Hematopoietic multipotent progenitor cell (in vitro differentiated cells): ENCODE data around the gene POLR3A. TPM values are rescaled to one million over a fixed set of nuclear protein-coding genes. Genes with fewer than 3 reads are reported as not detected.

Experiments
- DNase-seq, 3 donors: peaks; one replicate each; pipeline ENCODE4 v3.0.0-alpha.2; 2011 to 2015; ENCODE audit warnings: low read depth in 2 of 3, low spot score in 2 of 3
- small RNA-seq: library from RNA; depleted of rRNA; stranded (forward); fragments of <200 nt; gene quantifications from one replicate; pipeline ENCODE3, GENCODE V24; 2012
- total RNA-seq: library from RNA; depleted of rRNA; stranded (reverse); fragments of >200 nt; gene quantifications from one replicate; pipeline ENCODE4 v1.2.3, GENCODE V29; 2012

POLR3A gene
- total RNA-seq, 1 donor: 9.7 TPM

GRCh38 chr10:77922055-77922454, 107.3 kb downstream of the POLR3A start:
- DNase-seq: no peak

- no peak for DNase-seq
Observed at GRCh38 chr10:77921395-77921794, 107.9 kb downstream of the POLR3A start.

- DNase-seq: no peak
Observed at GRCh38 chr10:77920495-77920894, 108.8 kb downstream of the POLR3A start.

GRCh38 chr10:77919713-77920108, 109.6 kb downstream of the POLR3A start:
- no peak for DNase-seq

Small RNA genes lying within 50 kb of the gene (small RNA-seq; reads per million reads assigned to genes)
- gene RF00017: not detected

Other genes with a start within 250 kb of the POLR3A start
- gene DLG5, start 102.8 kb downstream of the POLR3A start, total RNA-seq: 9.2 TPM
- 3,156 TPM for gene RPS24, start 4.3 kb upstream of the POLR3A start, total RNA-seq